GM18519 (cell line): Measurements from ENCODE around the gene LIPA.

Source experiments
- ATAC-seq: cut with Tn5 transposase; IDR thresholded peaks from one replicate; pipeline ENCODE4 v1.9.1; 2021; ENCODE audit warnings: mild to moderate bottlenecking, moderate library complexity; ENCODE audit not compliant: unreplicated experiment, low FRiP score

Gene LIPA

DNA sequence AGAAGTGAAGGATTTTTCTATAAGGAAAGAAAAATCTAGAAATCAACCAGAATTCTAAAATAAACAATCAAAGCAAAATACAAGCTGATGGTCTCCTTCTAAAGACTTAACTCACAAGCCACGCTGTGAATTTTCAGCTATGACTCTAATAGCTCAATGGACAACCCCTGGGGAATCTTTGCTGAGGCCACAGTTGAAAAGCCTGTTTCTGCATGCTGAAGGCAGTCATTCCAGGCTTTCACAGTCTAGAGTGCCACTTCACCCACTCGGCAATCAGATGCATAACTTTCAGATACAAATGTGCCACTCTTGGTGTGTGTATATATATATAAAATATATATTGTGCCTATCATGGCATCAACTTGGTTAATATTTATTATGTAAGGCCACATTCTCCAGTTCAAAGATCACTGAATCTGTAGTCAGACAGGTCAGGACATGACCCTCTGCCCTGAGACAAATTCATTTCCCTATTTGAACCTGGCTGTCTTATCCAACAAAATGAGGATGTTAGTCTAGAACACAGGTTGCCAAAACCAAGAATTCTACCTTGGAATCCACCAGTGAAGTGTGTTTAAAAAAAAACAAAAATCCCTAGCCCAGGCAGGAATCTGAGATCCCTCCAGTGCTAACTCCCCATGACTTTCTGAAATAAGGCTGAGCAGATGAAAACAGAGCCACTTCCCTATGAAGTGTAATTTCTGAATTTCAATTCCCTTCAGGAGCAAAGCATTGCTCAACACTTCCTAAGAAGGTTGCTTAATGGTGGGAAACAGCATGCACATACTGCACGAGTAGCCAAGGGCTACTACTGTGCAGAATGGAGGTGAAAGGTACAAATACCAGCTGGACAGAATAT lies 9.9 kb downstream of the LIPA start:
- ATAC-seq, result no peak

DNA sequence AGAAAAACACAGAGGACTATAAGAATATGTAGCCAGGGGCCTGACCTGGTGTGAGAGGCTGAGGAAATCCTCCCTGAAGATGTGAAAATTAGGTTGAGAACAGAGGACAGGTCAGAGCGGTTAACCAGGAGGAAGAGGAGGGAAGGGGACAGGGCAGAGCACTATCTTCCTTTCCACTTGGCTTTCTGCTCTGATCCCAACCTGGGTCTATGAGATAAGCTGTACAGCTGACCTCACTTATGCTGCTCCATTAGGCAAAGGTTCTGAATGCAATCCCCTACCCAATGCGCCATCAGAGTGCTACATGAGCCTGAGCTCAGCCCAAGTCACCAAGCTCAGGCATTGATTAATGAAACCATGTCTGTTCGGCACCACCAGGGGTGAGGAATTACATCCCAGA lies 10.5 kb downstream of the LIPA start:
- ATAC-seq, result no peak

DNA sequence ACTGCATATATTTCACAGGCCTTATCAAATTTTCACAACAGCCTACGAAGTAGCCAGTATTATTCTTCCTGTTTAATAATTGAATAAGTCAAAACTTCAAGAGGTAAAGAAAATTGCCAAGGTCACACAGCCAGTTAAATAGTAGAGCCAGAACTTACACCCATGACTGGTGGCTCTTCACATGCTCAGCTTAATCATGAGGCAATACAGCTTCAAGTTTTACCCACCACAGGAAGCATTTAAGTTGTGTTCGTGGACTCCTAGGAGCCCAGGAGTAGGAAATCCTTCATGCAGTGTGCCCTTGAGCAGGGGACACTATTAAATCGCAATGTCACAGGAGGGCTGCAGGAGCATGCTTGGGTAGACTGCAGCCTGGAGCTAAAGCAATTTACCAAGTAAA lies 11.1 kb downstream of the LIPA start:
- ATAC-seq, result no peak

DNA sequence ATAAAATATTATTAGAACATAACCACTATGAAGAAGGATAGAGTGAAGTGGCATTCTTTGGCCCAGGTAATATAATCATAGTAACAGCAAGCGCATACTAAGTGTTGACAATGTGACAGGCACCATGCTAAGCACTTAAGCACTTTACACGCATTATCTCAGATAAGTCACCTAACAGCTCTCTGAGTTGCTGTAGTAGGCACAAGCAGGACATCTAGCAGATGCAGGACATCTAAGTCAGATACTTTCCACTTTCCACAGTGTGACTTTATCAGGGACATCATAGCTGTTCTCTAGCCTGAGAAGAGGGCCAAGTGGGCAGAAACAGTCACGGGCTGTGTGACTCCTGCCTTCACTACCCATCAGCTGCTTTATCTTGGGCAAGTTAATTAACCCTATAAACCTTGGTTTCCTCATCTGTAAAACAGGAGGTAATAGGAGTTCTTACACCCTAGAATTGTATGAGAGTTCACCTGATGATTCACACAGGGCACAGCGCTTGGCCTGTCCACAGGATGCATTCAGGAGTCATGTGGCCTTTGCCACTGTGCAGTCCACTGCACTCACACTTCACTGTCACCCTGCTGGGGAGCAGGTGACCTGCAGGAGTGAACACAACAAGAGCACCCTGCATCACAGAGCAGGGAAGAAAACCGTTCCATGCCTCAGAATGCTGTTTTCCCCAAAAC lies 12.5 kb downstream of the LIPA start:
- ATAC-seq, result no peak

- no peak for ATAC-seq
Observed at GRCh38 chr10:89237849-89238248, 13.7 kb downstream of the LIPA start.

DNA sequence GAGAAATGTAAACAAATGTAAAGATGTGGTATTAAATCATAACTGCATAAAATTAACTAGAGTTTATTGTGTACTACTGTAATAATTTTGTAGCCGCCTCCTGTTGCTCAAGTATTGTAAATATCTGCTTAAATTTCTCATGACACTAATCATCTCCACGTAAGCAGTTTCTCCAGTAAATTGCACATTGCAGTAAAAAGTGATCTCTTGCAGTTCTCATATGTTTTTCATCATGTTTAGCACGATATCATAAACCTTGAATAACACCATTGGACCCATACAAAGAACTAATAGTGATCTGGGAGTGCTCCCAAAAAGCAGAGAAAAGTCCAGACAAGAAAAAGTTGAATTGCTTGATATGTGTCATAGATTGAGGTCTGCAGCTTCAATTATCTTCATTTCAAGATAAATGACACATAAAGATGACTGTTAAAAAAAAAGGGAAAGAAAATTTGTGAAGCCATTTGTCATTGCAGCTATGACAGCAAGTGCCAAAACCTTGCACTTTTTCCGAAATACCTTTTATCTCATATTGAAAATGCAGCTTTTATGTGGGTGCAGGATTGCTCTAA lies 15.3 kb downstream of the LIPA start:
- no peak for ATAC-seq

GRCh38 chr10:89235073-89235798 lies 16.3 kb downstream of the LIPA start:
- ATAC-seq, result no peak

GRCh38 chr10:89233033-89233432 lies 18.5 kb downstream of the LIPA start:
- no peak for ATAC-seq

GRCh38 chr10:89228962-89229361 lies 22.6 kb downstream of the LIPA start:
- ATAC-seq, result no peak

- no peak for ATAC-seq
Observed at GRCh38 chr10:89228146-89228545, 23.4 kb downstream of the LIPA start.

- no peak for ATAC-seq
Observed at GRCh38 chr10:89226891-89227290, 24.7 kb downstream of the LIPA start.

- ATAC-seq, result no peak
Observed at GRCh38 chr10:89224739-89225443, 26.7 kb downstream of the LIPA start.

- ATAC-seq, result no peak
Observed at GRCh38 chr10:89221919-89222318, 29.7 kb downstream of the LIPA start.

DNA sequence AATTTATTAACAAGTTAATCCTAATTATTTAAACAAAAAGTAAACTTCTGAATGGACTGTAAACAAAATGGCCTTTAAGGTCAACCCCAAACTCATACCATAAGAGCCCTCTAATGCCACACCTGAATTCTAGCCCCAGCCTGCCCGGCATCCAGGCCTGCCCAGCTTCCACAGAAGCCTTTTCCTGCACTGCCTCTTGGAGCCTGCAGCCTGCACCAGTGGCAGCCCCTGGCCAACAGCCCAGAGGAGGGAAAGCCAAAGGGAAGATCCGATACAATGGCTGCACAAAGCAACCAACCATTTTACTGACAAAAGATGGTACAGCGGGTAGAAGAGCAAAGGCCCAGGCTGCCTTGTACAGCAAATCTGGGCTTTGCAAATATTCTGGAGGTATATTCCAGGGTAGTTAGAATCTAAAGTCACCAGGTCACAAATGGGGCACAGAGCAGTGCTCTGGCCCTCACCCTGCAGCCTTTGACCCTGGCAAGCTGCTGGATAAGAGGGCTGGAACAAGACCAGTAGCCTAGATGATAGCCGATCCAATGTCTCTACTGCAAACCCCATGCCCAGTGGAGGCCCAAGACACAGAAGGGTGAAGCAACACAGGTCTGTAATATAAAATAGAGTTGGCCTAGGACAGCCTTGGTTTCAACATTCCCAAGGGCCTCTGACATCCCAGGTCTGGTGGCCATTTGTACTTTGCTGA lies 31.9 kb downstream of the LIPA start:
- ATAC-seq, result no peak

DNA sequence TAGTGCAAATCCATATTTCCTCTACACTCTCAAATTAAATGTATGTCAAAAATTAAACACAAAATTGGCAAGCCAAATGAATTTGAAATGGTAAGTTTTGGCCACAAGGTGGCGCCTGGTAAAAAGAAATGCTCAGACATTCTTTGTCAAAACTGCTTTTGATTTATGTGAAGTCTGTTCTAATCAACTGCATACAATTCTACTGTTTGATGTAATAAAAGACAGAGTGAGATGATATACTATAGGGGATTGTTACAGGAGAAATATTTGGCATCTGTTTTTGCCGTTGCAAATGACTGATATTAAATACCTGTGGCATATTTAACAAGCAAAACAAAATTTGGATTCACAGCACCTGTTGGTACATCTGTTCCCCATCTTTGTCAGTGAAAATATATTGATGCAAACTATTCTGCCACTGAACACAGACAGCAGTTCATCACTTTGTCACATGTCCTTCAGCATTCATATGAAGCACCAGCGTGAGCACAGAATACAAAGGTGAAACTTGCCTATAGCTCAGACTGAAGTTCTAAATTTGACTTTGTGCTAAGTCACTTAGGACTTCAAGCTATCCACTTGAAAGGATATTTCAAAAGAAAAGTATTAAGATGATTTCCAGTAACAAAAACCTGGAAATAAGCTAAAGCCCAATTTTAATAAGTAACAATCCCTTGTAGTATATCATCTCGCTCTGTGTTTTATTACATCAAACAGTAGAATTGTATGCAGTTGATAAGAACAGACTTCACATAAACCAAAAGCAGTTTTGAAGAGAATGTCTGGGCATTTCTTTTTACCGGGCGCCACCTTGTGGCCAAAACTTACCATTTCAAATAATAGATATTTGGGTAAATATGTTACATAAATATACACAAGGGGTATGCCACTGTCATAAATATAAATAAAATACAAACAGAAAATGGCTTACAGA lies 34.3 kb downstream of the LIPA start:
- ATAC-seq, result no peak

GRCh38 chr10:89216056-89216455 lies 35.5 kb downstream of the LIPA start:
- ATAC-seq, result no peak

DNA sequence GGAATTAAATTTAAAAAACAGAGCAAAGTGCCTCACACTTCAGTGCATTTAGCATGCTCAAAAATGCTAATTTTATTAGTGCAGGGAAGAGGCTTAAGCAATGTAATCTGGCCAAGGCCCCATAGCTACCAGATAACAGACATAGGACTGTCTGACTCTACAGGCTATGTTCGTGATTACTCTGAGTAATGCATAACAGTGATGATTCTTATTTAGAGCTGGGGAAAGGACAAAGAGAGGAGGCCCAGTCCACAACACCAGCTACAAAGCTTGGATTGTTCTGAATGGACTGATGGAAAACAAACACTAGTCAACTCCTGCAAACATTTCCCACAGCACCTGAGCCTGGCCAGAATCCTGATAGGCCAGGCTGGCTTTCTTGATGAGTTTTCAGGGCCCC lies 36.1 kb downstream of the LIPA start:
- ATAC-seq, result no peak

DNA sequence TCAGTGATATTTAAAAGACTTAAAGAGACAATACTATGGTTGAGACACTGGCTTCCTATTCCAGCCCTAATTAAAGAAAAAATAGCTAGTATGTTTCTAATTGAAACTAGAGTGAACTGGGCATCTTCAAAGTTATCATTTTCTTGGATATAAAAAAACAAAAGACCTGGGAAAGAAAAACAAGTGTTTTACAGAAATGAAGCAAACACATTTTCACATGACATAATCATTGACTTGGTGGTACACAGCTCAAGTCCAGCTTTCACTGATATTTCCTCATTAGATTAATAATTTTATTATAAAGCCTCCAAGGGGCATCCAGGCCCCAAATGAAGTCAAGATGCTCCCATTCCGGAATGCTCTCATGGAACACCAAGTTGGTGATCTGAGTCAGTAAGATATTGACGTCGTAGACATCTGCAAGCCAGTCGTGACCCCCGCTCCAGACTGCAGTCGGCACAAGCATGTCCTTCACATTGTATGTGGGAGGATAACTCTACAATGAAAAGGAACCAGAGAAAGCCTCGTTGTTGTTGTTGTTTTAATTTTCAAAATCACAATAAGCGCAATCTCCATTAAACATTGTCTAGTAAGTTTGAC lies 36.9 kb downstream of the LIPA start:
- ATAC-seq, result no peak
